Gastrocnemius medialis (tissue), 4 donors: Measurements from ENCODE around the gene DTNB. TPM values are rescaled to one million over a fixed set of nuclear protein-coding genes. Genes with fewer than 3 reads are reported as not detected.

Experiments used
- ATAC-seq, 2 donors: fragments of 150-250 bp; one replicate each; pipeline ENCODE4 v1.9.1; 2016
- DNase-seq, 2 donors: peaks; one replicate each; pipeline ENCODE4 v3.0.0-alpha.2; 2019
- H3K27ac ChIP-seq, 4 donors: fragments of 200-600 bp; sonication (generic); 1 replicate in 1 of 4; 2 replicates in 3 of 4; pipeline ENCODE4 v1.5.1; 2016 to 2018; ENCODE audit warnings: mild to moderate bottlenecking in 2 of 4, moderate library complexity in 1 of 4
- H3K27me3 ChIP-seq, 3 donors: fragments of 200-600 bp; sonication (generic) in 2 of 3; 1 replicate in 1 of 3; 2 replicates in 2 of 3; pipeline versions ENCODE4 v1.5.1 to v1.6.0; 2016 to 2019; ENCODE audit warnings: mild to moderate bottlenecking in 1 of 3, moderate library complexity in 1 of 3
- H3K36me3 ChIP-seq, 2 donors: fragments of 200-600 bp; sonication (generic) in 1 of 2; one replicate each; pipeline ENCODE4 v1.5.1; 2017 to 2018
- H3K4me1 ChIP-seq, 2 donors: fragments of 200-600 bp; sonication (generic) in 1 of 2; one replicate each; pipeline ENCODE4 v1.5.1; 2016 to 2017; ENCODE audit warnings: mild to moderate bottlenecking in 2 of 2
- H3K4me3 ChIP-seq, 4 donors: fragments of 200-600 bp; sonication (generic) in 3 of 4; 1 replicate in 1 of 4; 2 replicates in 3 of 4; pipeline ENCODE4 v1.5.1; 2016 to 2019; ENCODE audit warnings: mild to moderate bottlenecking in 2 of 4
- H3K9me3 ChIP-seq, 3 donors: fragments of 200-600 bp; sonication (generic) in 2 of 3; 1 replicate in 1 of 3; 2 replicates in 2 of 3; pipeline ENCODE4 v1.5.1; 2016 to 2019
- POLR2A ChIP-seq, 2 donors: fragments of 450-650 bp; IDR thresholded peaks; one replicate each; pipeline ENCODE4 v1.6.1; 2017; ENCODE audit warnings: antibody characterized with exemption in 2 of 2, mild to moderate bottlenecking in 2 of 2, moderate library complexity in 2 of 2
- in situ Hi-C, 4 donors: fragments of 200-750 bp; cut with MboI; loops; one replicate each; pipeline versions ENCODE4 v1.15.0 to v1.8.0; 2017; ENCODE audit warnings: low sequenced_read_pairs in 4 of 4
- intact Hi-C: fragments of 100-400 bp; cut with DNase I; formaldehyde crosslinking; loops from one replicate; pipeline ENCODE4 v1.15.1; 2023; ENCODE audit warnings: low total_unique reads
- total RNA-seq, 4 donors: library from RNA; depleted of rRNA; stranded (reverse); fragments of >200 nt; gene quantifications; one replicate each; pipeline versions ENCODE4 v1.1.0 to v1.2.3, GENCODE V29; 2016
- TF ChIP-seq, protein P1 (sequence below), 5 experiments: fragments of 450-650 bp in 3 of 5; fragments of 200-600 bp in 2 of 5; sonication (generic) in 2 of 5; IDR thresholded peaks in 4 of 5; conservative IDR thresholded peaks in 1 of 5; 1 replicate in 4 of 5; 2 replicates in 1 of 5; pipeline ENCODE4 v1.5.1; 2016 to 2019; ENCODE audit warnings: antibody characterized with exemption in 5 of 5, mild to moderate bottlenecking in 3 of 5, moderate library complexity in 3 of 5

Gene DTNB
- total RNA-seq, 4 donors from 2014 or later, result 1.0 to 6.6 (median 4.1) TPM

DNA sequence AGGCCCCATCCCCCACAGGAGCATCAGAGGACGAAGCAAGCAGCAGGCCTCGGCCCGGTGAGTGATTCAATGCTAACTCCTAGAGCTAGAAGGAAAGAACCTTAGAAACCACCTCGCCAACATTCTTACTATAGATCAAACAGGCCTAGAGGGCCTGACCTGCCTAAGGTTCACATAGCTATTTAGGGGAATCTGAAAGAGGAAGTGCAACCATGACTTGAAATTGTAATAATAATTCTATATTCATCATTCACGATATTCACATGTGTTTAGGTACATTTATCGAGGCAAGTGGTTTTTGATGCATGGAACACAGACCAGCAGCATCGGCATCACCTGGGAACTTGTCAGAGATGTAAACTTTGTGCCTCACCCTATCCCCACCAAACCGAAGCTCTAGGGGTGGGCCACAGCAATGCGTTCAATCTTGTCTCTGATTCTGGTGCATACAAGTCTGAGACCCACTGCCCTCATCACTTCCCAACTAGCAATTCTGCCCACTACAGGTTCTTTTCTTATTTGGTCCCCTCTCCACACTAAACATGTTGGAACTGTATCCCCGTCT lies 253.6 kb downstream of the DTNB start:
- Histone ChIP-seq H3K4me3 (no peak overlapping the region), H3K4me1 (no peaks in the 10 kb centered on the region), H3K9me3 (no peaks in the 10 kb centered on the region), H3K27ac (no peak overlapping the region), H3K27me3 (no peaks in the 10 kb centered on the region), H3K36me3 (no peaks in the 10 kb centered on the region)
- TF ChIP-seq, protein P1, sequence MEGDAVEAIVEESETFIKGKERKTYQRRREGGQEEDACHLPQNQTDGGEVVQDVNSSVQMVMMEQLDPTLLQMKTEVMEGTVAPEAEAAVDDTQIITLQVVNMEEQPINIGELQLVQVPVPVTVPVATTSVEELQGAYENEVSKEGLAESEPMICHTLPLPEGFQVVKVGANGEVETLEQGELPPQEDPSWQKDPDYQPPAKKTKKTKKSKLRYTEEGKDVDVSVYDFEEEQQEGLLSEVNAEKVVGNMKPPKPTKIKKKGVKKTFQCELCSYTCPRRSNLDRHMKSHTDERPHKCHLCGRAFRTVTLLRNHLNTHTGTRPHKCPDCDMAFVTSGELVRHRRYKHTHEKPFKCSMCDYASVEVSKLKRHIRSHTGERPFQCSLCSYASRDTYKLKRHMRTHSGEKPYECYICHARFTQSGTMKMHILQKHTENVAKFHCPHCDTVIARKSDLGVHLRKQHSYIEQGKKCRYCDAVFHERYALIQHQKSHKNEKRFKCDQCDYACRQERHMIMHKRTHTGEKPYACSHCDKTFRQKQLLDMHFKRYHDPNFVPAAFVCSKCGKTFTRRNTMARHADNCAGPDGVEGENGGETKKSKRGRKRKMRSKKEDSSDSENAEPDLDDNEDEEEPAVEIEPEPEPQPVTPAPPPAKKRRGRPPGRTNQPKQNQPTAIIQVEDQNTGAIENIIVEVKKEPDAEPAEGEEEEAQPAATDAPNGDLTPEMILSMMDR (IDR thresholded peaks at IDR 0.05 in 4 of 5, conservative IDR thresholded peaks at IDR 0.05 in 1 of 5), result no peak
- no peak for TF ChIP-seq POLR2A (IDR thresholded peaks at IDR 0.05)
- in situ Hi-C loops, result no loop called here
- intact Hi-C loops, result no loop called here
- DNase-seq (no peak), ATAC-seq (no peak)

- Histone ChIP-seq H3K27me3 (no peaks in the 10 kb centered on the region), H3K4me3 (no peak overlapping the region), H3K27ac (no peak overlapping the region), H3K9me3 (no peaks in the 10 kb centered on the region), H3K4me1 (no peaks in the 10 kb centered on the region), H3K36me3 (no peaks in the 10 kb centered on the region)
- no peak for ATAC-seq
- intact Hi-C loops, result no loop called here
- in situ Hi-C loops, result no loop called here
- DNase-seq, result no peak
- TF ChIP-seq, protein P1 (IDR thresholded peaks at IDR 0.05 in 4 of 5, conservative IDR thresholded peaks at IDR 0.05 in 1 of 5), result no peak
- TF ChIP-seq POLR2A (IDR thresholded peaks at IDR 0.05), result no peak
Measured at GRCh38 chr2:25418944-25419677, 254.3 kb downstream of the DTNB start.

DNA sequence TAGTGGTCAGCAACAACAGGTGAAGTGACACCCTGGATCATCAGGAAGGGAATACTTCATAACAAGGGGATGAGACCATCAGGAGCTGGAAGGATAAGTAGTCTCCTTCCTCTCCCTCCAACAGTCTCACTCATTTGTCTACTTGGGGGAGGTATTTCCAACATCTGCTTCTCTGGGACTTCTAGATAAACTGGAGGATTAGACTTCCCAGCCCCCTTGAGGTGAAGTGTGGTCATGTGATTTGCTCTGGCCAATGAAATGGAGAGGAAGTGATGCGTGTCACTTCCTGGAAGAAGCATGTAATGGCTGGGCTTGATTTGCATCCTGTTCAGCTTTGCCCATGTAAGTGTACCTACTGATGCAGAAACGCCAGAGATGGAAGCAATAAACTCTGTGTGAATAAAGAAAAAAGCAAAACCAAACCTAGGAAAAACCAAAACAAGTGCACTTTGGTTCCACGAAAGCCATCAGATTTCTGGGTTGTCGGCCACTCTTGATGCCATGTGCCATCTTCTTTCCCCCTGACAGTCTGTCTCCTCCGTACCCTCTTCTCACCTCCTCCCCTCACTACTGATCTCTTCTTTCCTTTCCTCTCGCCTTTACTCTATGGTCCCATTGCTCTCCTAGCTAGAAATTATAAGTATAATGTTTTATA lies 255.5 kb downstream of the DTNB start:
- intact Hi-C loops, result no loop called here
- H3K9me3 ChIP-seq, result no peaks in the 10 kb centered on the region
- no peaks in the 10 kb centered on the region for H3K27me3 ChIP-seq
- H3K36me3 ChIP-seq, result no peaks in the 10 kb centered on the region
- in situ Hi-C loops, result no loop called here
- no peak for TF ChIP-seq POLR2A (IDR thresholded peaks at IDR 0.05)
- TF ChIP-seq, protein P1 (IDR thresholded peaks at IDR 0.05 in 4 of 5, conservative IDR thresholded peaks at IDR 0.05 in 1 of 5), result no peak
- no peak overlapping the region for H3K4me3 ChIP-seq
- no peak overlapping the region for H3K27ac ChIP-seq
- DNase-seq, result no peak
- ATAC-seq, result no peak
- H3K4me1 ChIP-seq, result no peaks in the 10 kb centered on the region

- no peaks in the 10 kb centered on the region for H3K9me3 ChIP-seq
- ATAC-seq (no peak), DNase-seq (no peak)
- peaks cover 0 to 4% of the 10 kb centered on the region in 2 donors for H3K4me1 ChIP-seq
- in situ Hi-C loops, result no loop called here
- no peak overlapping the region for H3K27ac ChIP-seq
- no peaks in the 10 kb centered on the region for H3K27me3 ChIP-seq
- TF ChIP-seq, protein P1 (IDR thresholded peaks at IDR 0.05 in 4 of 5, conservative IDR thresholded peaks at IDR 0.05 in 1 of 5), result no peak
- TF ChIP-seq POLR2A (IDR thresholded peaks at IDR 0.05), result no peak
- no peaks in the 10 kb centered on the region for H3K36me3 ChIP-seq
- H3K4me3 ChIP-seq, result no peak overlapping the region
- intact Hi-C loops, result no loop called here
Measured at GRCh38 chr2:25416674-25417073, 256.7 kb downstream of the DTNB start.
